Activated naive CD4-positive, alpha-beta T cell treated with anti-CD3 and anti-CD28 coated beads, Interleukin-2, amount 50 U/mL, for 72 hours (primary cell): ENCODE results near the gene TOB1. TPM values are rescaled to one million over a fixed set of nuclear protein-coding genes. Genes with fewer than 3 reads are reported as not detected.

Source experiments
- ATAC-seq, 2 donors: fragments of 150-1000 bp; cut with Tn5 transposase; 2 replicates each; pipeline ENCODE4 v1.10.0; 2021; ENCODE audit warnings: mild to moderate bottlenecking in 2 of 2, moderate library complexity in 2 of 2
- DNase-seq, 2 donors: peaks; one replicate each; pipeline ENCODE4 v3.0.0; 2021 to 2022; ENCODE audit warnings: low spot score in 2 of 2
- H3K27ac Mint-ChIP-seq, 2 donors: one replicate each; pipeline ENCODE4 v1.8.0; 2022; ENCODE audit warnings: mild to moderate bottlenecking in 2 of 2, mixed read lengths in 2 of 2
- H3K36me3 Mint-ChIP-seq, 2 donors: one replicate each; pipeline ENCODE4 v1.8.0; 2022; ENCODE audit warnings: mixed read lengths in 2 of 2
- H3K9me3 Mint-ChIP-seq, 2 donors: one replicate each; pipeline ENCODE4 v1.8.0; 2022; ENCODE audit warnings: mixed read lengths in 2 of 2
- total RNA-seq, 2 donors: library from RNA; stranded (reverse); gene quantifications; one replicate each; pipeline ENCODE4 v1.2.3, GENCODE V29; 2022

Gene TOB1
- total RNA-seq, 2 donors from 2014 or later: 25.7 to 85.5 TPM

DNA sequence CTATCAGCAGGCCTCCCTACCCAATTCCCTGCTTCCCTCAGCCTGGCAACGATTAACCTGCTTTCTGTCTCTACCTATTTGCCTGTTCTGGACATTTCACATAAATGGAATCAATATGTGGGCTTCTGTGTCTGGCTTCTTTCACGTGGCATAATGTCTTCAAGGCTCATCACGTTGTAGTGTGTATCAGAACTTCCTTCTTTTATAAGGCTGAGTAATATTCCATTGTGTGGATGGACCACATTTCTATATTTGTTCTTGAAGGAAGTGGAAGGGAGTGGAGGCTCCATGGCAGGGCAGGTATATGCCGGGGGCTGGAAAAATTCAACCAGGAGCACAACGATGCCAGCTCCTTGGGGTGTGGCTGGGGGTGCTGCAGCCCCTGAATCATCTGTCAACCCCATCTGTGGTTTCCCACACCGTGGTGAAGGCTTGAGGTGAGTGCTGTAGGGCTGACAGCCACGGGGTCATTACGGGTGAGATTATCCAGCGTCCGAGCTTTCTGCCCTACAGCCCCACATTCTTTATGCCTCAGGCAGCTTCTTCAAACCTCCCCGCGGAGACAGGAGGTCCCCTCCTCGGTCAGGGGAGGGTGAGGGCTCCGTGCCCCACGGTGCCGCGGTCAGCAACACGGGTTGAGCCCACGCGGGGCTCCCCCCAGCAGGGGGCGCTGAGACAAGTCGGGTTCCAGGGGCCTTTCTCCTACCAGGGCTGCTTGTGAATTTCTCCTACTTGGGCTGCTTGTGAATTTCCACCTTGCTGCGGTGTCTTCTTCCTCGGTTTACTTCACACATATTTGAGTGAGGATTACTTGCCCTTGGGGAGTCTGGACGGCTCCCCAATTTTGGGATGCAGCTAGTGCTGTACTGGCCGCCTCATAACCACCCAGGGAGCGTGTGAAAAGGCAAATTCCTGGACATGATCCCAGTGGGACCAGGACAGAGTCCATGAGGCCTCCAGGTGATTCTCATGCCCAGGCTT lies 49.1 kb downstream of the TOB1 start:
- peak; percentile 64 to 82 for ATAC-seq
- Mint-ChIP-seq H3K9me3 (no peaks in the 10 kb centered on the region), H3K27ac (no peak overlapping the region), H3K36me3 (no peaks in the 10 kb centered on the region)
- DNase-seq: peak; percentile 63 to 75

DNA sequence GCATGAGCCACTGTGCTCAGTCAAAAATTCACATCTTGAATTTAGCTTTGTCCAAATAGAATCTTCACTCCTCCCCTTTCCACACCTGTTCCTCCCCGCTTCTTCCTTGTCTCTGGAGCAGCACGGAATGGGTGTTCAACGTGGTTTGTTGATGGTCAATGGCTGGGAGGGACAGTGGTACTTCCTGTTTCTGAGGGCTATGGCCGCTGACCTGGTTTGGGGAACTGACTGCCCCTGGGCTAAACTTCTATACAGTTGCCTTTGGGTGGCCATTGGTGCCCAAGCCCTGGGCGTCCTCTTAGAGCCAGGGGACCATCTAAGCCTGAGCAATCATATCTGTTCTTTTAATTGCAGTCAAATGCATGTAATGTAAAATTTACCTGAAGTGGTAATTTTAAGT lies 49.9 kb downstream of the TOB1 start:
- H3K27ac Mint-ChIP-seq: no peak overlapping the region
- no peaks in the 10 kb centered on the region for H3K9me3 Mint-ChIP-seq
- H3K36me3 Mint-ChIP-seq: no peaks in the 10 kb centered on the region
- ATAC-seq (no peak), DNase-seq (no peak)

DNA sequence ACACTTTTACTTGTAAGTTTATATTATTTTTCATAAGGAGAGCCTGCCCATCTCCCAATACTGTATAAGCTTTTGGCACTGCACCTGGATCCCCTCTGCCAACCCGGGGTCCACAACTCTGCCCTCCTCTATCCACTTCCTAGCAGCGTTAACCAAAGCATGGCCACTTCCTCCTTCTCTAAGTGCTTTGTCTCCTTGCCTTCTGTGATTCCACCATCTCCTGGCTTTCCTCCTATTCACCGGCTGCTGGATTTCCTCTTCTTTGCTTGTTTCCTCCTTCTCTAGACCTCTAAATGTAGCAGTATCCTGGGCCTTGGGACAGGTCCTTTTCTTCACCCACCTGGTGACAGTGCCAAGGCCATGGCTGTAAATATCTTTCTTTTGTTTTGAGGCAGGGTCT lies 50.8 kb downstream of the TOB1 start:
- no peak overlapping the region for H3K27ac Mint-ChIP-seq
- ATAC-seq (no peak), DNase-seq (no peak)
- H3K9me3 Mint-ChIP-seq: no peaks in the 10 kb centered on the region
- no peaks in the 10 kb centered on the region for H3K36me3 Mint-ChIP-seq

DNA sequence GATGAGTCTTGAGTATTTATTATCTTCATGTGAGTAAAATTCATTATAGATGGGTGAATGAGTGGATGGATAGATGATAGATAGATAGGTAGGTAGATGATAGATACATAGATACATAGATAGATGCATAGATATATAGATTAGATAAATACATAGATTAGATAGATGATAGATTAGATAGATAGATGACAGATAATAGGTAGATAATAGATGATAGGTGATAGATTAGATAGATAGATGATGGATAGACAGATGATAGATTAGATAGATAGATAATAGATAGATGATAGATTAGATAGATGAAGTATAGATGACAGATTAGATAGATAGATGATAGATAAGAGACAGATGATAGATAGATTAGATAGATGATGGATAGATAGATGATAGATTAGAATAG lies 52.6 kb downstream of the TOB1 start:
- no peak for DNase-seq
- ATAC-seq: no peak
- no peaks in the 10 kb centered on the region for H3K9me3 Mint-ChIP-seq
- no peaks in the 10 kb centered on the region for H3K36me3 Mint-ChIP-seq
- H3K27ac Mint-ChIP-seq: no peak overlapping the region

Other genes with a start within 250 kb of the TOB1 start
- gene ABCC3, start 231.5 kb downstream of the TOB1 start, total RNA-seq: not detected
- 10 to 100 TPM in 1 of 2 donors, 1 to 10 TPM in 1; 9.2 to 25.6 TPM for gene ANKRD40, start 158.4 kb downstream of the TOB1 start, total RNA-seq
- 100 to 1,000 TPM; 128 to 145 TPM for gene LUC7L3, start 146.8 kb downstream of the TOB1 start, total RNA-seq
- gene ANKRD40CL, start 98.8 kb downstream of the TOB1 start, total RNA-seq: not detected
- gene WFIKKN2, start 30.8 kb downstream of the TOB1 start, total RNA-seq: not detected